Anterior cingulate cortex (tissue), 58 donors: ENCODE measurements around the gene GHRH.

Experiments
- DNase-seq, 58 donors: peaks; one replicate each; lab custom pipeline; 2025; lab: John Stamatoyannopoulos, UW

GHRH gene

GRCh38 chr20:37261714-37262113 lies at the start of gene GHRH:
GHRH (minus strand) TSS chr20:37261814; CDS start chr20:37256889, 4,925 bp downstream.
- DNase-seq, result no peak

- no peak for DNase-seq
Measured at GRCh38 chr20:37310951-37311350, 49.3 kb upstream of the GHRH start.

GRCh38 chr20:37309936-37310590 lies 48.4 kb upstream of the GHRH start:
- DNase-seq, result no peak

GRCh38 chr20:37309290-37309689 lies 47.7 kb upstream of the GHRH start:
- no peak for DNase-seq

- no peak for DNase-seq
Measured at GRCh38 chr20:37308086-37309050, 46.8 kb upstream of the GHRH start.

- no peak for DNase-seq
Measured at GRCh38 chr20:37305839-37306238, 44.2 kb upstream of the GHRH start.

GRCh38 chr20:37305079-37305478 lies 43.5 kb upstream of the GHRH start:
- DNase-seq, result no peak

- DNase-seq, result no peak
Measured at GRCh38 chr20:37303637-37304036, 42.0 kb upstream of the GHRH start.

- no peak for DNase-seq
Measured at GRCh38 chr20:37302981-37303380, 41.4 kb upstream of the GHRH start.

GRCh38 chr20:37301558-37301957 lies 39.9 kb upstream of the GHRH start:
- DNase-seq, result no peak

- no peak for DNase-seq
Measured at GRCh38 chr20:37301120-37301519, 39.5 kb upstream of the GHRH start.

GRCh38 chr20:37299718-37300528 lies 38.3 kb upstream of the GHRH start:
- peak in 16 of 58 donors; percentile 7 to 48 (median 22) for DNase-seq

- DNase-seq, result no peak
Measured at GRCh38 chr20:37298190-37298939, 36.8 kb upstream of the GHRH start.

GRCh38 chr20:37297066-37297736 lies 35.6 kb upstream of the GHRH start:
- no peak for DNase-seq

- DNase-seq, result no peak
Measured at GRCh38 chr20:37296371-37296770, 34.8 kb upstream of the GHRH start.

- no peak for DNase-seq
Measured at GRCh38 chr20:37295595-37295994, 34.0 kb upstream of the GHRH start.

GRCh38 chr20:37295001-37295400 lies 33.4 kb upstream of the GHRH start:
- DNase-seq, result no peak

GRCh38 chr20:37294262-37294981 lies 32.8 kb upstream of the GHRH start:
- DNase-seq, result no peak
